Measurements from ENCODE around the gene FAM120A.
"Not testable (repeated sequence)": the region's sequence is repeated elsewhere in the genome, so short reads cannot be mapped to it uniquely, and the experiment has no call there.

The FAM120A gene, protein sequence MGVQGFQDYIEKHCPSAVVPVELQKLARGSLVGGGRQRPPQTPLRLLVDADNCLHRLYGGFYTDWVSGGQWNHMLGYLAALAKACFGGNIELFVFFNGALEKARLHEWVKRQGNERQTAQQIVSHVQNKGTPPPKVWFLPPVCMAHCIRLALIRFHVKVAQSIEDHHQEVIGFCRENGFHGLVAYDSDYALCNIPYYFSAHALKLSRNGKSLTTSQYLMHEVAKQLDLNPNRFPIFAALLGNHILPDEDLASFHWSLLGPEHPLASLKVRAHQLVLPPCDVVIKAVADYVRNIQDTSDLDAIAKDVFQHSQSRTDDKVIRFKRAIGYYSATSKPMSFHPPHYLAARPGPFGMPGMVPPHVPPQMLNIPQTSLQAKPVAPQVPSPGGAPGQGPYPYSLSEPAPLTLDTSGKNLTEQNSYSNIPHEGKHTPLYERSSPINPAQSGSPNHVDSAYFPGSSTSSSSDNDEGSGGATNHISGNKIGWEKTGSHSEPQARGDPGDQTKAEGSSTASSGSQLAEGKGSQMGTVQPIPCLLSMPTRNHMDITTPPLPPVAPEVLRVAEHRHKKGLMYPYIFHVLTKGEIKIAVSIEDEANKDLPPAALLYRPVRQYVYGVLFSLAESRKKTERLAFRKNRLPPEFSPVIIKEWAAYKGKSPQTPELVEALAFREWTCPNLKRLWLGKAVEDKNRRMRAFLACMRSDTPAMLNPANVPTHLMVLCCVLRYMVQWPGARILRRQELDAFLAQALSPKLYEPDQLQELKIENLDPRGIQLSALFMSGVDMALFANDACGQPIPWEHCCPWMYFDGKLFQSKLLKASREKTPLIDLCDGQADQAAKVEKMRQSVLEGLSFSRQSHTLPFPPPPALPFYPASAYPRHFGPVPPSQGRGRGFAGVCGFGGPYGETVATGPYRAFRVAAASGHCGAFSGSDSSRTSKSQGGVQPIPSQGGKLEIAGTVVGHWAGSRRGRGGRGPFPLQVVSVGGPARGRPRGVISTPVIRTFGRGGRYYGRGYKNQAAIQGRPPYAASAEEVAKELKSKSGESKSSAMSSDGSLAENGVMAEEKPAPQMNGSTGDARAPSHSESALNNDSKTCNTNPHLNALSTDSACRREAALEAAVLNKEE

GRCh38 chr9:93450945-93451815, at the start of gene FAM120A:
FAM120A (plus strand) TSS chr9:93451685; CDS start chr9:93451916, 231 bp downstream.
- DNase-seq (ENCODE audit: low read depth): peak; percentile 55

DNA sequence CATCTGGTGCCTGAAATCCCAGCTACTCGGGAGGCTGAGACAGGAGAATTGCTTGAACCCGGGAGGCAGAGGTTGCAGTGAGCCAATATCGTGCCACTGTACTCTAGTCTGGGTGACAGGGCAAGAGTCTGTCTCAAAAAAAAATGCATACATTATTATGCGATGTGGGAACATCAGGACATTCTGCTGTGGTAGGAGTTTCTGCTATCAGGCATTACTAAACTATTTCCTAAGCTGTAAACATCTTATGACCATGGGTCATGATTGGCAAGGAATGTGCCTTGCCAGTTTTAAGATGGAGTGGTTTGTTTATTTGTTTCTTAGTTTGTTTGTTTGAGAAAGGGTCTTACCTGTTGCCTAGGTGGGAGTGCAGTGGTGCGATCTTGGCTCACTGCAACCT, 45.1 kb upstream of the FAM120A start:
- DNase-seq (ENCODE audit: low read depth): no peak

GRCh38 chr9:93413530-93413929, 38.0 kb upstream of the FAM120A start:
- no peak for DNase-seq (ENCODE audit: low read depth)

DNA sequence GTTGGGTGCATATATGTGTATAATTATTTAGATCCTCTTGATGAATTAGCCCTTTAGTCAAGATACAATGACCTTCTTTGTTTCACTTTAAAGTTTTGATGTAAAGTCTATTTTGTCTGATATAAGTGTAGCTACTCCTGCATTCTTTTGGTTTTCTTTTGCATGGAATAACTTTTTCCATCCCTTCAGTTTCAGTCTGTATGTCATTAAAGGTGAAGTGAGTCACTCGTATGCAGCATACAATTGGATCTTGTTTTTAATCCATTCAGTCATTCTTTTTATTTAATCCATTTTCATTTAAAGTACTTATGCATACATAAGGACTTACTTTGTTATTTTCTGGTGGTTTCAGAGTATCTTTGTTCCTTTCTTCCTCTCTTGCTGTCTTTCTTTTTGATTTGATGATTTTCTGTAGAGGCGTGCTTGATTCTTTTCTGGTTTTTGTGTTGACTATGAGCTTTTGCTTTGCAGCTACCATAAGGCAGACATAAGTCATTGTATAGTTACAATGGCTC, 36.3 kb upstream of the FAM120A start:
- no peak for DNase-seq (ENCODE audit: low read depth)

DNA sequence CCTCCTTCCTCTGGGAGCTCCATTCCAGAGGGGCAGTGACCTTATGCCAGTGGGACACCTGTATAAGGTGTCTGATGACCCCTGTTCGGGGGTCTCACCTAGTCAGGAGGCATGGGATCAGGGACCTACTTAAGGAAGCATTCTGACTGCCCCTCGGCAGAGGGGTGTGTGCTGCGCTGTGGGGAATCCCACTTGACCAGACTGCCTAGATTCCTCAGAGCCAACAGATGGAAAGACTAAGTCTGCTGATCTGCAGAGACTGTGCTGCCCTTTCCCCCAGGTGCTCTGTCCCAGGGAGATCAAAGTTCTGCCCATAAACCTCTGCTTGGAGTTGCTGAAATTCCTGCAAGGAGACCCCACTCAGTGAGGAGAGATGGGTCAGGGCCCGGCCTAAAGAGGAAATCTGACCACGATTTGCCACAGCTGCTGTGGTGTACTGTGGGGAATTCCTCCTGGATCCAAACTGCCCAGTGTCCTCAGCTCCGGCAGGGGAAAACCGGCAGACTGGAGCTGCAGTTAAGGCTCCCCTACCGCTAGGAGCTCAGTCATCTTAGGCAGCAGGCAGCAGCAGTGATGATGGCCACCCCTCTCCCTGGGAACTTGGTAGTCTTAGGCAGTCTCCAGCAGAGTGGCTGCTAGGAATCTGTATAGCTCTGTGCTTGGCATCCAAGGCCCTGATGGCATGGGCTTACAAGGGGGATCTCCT, 34.8 kb upstream of the FAM120A start:
- no peak for DNase-seq (ENCODE audit: low read depth)

GRCh38 chr9:93417538-93417937, 33.9 kb upstream of the FAM120A start:
- DNase-seq (ENCODE audit: low read depth): no peak

GRCh38 chr9:93419023-93419422, 32.5 kb upstream of the FAM120A start:
- DNase-seq (ENCODE audit: low read depth): no peak

DNA sequence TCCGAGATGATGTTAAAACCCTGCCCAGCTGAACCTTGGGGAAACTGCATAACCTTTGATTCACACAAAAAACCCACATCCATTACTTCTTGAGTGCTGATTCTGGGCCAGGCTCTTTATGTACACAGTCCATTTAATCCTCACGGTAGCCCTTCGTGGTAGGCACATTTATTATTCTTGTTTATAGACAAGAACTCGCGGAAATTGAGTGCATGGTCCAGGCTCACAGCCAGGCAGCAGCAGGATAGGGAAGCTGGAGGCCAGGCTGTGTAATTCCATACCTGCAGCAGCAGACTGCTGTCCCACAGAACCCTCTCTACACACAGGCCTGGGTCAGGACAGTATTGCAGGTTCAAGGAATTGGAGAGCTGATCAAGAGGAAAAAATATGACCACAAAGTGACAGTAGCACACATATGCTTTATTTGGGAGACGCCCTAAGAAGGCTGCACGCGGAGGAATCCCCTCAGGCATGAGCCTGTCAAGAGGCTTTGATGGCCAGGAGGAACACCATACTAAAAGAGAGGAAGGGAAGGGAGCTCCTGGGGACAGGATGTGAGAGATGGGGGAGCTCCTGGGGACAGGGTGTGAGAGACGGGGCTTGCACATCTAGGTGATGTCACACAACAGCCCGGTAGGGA, 28.4 kb upstream of the FAM120A start:
- DNase-seq (ENCODE audit: low read depth): no peak

- DNase-seq (ENCODE audit: low read depth): no peak
Measured at GRCh38 chr9:93427655-93428379, 23.7 kb upstream of the FAM120A start.

- no peak for DNase-seq (ENCODE audit: low read depth)
Measured at GRCh38 chr9:93431539-93432105, 19.9 kb upstream of the FAM120A start.

DNA sequence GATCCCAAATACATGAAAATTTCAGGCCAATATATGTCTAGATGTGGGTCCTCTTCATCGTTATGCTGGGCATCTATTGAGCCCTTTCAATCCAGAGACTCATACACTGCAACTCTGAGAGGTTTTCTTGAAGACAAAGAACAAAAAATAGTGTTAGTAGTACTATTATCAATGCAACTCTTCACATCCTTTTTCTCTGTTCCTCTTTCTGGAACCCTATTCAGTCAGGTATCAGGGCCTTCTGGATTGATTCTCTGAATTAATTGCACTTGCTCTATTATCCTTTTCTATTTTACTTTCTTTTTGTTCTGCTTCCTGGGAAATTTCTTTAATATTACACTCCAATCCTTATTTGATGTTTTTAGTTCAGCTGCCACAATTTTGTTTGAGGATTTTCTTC, 18.5 kb upstream of the FAM120A start:
- DNase-seq (ENCODE audit: low read depth): no peak

DNA sequence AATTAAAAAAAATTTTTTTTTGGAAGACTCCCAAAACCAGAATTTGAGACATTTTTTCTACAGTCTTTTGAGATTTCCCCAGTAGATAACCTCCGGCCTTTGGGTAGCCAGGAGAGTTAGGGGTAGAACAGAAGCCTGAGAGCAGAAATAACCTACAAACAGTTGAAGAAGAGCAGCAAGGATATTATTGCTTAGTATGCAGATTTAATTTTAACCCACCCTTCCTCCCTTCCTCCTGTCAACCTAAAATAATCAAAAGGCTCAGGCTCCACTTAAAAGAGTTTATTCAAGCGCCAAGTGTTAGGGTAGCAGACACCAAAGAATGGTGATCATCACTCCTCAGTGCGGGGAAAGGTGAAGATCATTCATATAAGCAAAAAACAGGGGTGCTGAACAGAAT, 17.4 kb upstream of the FAM120A start:
- no peak for DNase-seq (ENCODE audit: low read depth)

GRCh38 chr9:93435386-93435785, 16.1 kb upstream of the FAM120A start:
- no peak for DNase-seq (ENCODE audit: low read depth)

DNA sequence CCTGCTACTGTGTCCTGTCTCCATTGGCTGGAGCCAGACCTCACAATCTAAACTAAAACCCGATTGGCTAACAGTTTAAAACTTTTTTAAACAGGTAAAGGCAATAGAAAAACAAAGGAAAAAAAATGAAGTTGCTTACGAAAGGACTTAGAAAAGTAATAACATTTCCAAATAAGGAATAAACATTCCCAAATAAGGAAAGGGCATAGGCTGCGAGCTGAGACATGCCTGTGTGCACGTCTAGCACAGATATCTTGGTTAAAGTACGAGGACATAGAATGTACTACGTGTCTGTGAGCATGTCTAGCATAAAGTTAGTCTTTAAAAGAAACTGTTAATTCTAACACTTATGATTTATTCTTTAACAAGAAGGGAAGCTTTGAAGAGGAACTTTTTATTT, 15.3 kb upstream of the FAM120A start:
- DNase-seq (ENCODE audit: low read depth): no peak

- no peak for DNase-seq (ENCODE audit: low read depth)
Measured at GRCh38 chr9:93436655-93437407, 14.7 kb upstream of the FAM120A start.

GRCh38 chr9:93437996-93438395, 13.5 kb upstream of the FAM120A start:
- no peak for DNase-seq (ENCODE audit: low read depth)

GRCh38 chr9:93439301-93439700, 12.2 kb upstream of the FAM120A start:
- DNase-seq (ENCODE audit: low read depth): not testable (repeated sequence)

- no peak for DNase-seq (ENCODE audit: low read depth)
Measured at GRCh38 chr9:93440896-93441580, 10.4 kb upstream of the FAM120A start.

All from activated gamma-delta T cell treated with anti-CD3 and anti-CD28 coated beads, Interleukin-2, amount 50 U/mL, for 16 hours (primary cell).